Endometrium (tissue), 2 donors: Measurements from ENCODE around the gene SOBP.
"Not testable (repeated sequence)": the region's sequence is repeated elsewhere in the genome, so short reads cannot be mapped to it uniquely, and the experiment has no call there.

Source experiments
- FAIRE-seq: peaks from 2 replicates; lab custom pipeline; 2012; peaks lifted over from hg19 to GRCh38; lab: Jason Lieb, UNC
- donor health status: control.
- donor health status: control.

Gene SOBP

DNA sequence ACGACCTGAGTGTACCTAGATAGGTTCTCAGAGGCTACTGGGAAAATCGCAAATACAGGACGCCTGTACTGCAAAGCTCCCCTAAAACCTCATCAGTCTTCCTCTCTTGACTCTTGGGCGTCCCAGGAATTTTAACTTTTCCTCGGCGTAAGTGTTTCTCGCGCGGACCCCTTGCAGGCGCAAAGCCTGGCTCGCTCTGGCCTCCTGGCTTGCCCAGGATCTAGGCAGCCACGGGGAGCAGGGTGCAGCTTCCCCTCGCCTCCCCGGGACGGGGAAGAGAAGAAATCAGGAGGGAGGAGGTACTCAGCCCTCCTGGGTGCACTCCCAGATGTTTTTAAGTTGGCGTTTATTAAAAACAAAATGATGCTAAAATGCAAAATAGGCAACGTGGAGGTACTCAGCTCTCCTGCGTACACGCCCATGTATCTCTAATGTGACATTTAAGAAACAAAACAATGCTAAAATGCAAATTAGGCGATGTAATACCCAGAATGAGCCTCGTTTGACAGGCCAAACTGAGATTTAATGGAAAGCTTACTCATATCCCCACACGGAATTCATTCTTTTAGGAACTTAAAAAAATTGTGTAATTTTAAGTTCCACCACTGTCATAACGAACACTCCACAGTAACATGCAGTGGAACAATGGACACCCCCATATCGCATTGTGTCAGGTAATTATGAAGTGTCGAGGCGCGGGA is 1.6 kb upstream of the SOBP start:
- FAIRE-seq, result no peak

DNA sequence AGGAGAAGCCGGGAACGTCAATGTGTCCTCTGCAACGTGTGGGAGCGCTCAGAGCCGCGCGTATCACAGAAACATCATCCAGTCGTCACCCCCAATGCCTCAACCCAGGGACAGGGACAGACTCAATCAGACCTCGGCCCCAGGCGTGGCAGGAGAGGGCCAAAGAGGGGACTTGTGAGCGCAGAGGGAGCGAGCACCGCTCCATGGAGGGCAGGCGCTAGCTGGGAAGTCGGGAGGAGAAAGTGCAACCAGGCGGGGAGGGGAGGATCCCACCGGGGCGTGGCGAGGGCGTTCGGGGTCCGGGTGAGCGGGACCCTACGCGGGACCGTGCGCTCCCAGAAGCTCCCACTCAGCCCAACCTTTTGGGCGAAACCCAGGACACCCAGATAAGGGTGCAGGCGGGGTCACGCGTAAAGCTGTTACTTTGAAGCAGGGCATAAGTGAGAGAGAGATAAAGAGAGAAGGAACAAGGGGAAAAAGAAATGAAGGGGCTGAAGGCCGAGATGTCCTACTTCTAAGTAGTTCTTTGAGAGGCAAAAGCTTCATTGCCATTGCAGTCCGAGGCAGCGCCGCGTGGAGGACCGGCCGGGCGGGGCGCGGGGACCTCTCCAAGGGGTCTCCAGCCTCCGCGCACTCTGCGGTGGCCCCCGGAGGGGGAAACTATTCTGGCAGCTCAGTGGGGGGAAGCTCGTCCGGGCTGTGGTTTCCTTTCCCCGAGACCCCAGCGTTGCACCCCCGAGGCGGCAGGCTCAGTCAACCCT is 862 bp upstream of the SOBP start:
- FAIRE-seq, result no peak

DNA sequence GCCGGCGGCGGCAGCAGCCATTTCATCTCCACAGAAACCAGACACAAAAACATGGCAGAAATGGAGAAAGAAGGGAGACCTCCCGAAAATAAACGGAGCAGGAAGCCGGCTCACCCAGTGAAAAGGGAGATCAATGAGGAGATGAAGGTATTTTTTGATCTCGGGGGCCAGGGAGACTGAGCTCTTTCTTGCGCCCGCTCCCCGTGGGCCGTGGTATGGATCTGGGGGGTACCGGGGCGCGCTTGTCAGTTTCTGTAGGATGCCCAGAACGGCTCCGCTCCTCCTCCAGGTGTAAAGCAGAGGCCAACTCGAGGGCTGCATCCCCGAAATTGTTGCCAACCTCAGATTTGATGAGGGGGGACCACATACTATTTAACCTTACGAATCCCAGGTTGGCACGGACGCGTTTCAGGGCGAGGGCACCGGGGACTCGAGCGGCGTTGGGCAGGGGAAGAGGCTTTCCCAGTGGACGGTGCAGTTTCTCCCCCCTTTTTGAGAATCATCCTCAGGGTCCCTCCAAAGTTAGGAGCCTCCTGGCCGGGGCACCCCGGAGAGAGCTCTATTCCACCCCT is 735 bp downstream of the SOBP start:
- FAIRE-seq, result no peak

DNA sequence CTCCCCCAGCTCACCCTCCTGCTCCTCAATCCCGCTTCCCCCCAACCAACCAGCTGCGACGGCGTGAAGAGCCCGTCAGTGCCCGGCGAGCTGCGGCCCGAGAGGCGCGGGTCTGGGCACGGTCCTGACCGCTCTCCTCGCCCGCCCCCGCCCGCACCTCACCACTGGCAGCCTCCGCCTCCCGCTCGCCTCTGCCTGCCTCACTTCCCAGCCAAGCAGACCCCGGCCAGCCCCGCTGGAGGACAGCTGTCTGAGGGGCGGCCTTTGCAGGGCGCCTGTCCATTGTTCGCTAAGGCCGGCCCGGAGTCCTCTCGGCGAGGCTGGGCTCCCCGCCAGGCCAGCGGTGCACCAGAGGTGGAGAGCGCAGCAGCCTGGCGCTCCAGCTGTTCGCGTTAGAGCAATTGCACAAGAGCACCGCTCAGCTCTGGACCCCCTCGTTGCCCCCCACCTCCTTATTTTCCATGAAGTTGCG is 1.3 kb downstream of the SOBP start:
- no peak for FAIRE-seq

DNA sequence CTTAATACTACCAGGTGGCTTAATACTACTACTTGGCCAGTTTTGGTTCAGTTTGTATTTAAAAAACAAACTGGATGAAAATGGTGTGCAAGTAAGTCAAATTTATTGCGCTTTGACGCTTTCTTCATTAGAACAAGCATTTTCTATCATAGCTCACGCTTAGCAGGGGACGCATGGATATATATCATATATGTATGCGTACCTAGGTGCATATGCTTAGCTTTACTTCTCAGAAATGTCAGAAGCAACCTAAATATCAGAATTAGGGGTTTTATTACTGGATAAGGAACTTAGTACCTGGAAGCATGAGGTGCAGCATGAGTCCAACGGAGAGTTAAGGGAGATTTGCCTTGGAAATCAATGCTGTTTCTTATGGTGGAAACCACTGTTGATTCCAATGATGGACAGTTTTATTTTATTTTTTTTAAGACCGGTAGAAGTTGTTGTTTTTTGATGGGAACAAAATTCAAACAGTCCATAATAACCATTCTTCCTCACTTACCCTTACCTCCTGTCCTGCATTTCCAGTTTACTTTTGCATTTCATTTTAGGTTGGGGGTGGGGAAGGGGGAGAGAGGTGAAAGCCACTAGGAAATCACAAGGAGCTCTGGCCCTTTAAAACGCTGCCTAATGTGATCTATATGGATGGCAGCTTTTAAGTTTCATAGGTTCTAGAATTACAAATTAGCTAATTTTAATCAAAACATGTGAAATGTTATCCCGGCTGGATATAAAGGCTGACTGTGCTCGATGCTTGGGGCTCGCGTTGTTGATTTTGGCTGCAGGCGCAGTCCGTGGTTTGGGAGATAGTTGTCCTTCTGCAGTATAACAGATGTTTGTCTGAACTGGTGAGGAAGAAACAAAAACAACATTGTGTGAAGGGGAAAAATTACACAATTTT is 2.1 kb downstream of the SOBP start:
- peak; percentile 66 for FAIRE-seq

DNA sequence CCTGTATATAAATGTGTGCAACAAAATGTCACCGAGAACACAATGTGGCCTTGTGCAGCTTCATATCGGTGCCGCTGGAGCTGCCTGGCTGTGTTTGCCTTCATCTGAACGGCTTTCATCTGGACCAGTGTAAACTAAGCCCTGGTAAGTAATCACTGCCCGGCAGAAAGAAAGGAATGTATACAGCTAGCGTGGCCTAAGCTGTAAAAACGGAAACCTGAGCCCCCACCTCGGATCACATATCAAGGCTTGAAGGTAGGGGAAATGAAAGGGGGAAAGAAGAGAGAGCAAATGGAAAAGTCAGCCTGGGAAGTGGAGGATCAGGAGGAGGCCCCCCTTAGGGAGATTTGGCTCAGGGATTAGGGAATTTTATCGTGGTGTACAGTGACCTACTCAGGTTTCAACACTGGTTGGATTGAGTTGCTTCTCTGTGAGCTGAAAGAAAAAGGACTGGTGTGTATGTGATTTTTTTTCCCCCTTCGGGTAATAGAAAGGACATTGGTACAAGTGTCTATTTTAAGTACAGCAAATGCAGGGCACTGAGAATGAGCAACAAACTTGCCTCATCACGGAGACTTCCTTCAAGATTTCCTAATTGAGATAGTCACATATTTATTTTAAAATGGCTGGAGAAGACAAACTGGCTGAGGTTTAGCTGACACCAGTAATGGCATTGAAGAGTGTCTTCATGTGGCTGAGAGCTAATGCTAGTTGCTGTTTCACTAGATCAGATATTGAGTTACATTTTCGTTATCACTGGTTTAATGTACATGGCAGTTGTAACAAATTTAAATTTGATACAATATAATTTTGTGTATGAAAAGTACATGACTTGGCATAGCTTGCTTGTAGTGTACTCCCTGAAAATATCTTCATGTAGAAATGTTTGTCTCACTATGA is 3.5 kb downstream of the SOBP start:
- no peak for FAIRE-seq

DNA sequence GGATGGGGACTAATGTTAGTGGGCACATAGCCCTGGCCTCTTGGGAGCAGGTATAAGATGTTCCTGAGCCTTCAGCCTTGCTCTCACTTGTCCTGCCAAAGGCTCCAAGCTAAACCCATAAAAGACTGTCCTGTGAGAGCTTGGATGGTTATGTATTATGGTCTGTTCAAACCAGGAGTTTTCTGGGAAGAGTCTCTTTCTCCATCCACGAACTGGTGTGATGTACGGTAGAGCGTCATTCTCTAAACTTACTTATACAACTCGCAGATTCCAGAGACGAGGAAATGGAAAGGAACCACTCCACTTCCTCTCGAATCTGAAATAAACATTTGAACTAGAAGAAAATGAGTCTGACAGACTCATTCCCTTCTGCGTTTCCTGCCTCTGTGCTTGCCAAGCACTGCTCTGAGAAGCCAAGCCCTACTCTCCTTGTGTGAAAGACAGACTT is 5.3 kb downstream of the SOBP start:
- no peak for FAIRE-seq

DNA sequence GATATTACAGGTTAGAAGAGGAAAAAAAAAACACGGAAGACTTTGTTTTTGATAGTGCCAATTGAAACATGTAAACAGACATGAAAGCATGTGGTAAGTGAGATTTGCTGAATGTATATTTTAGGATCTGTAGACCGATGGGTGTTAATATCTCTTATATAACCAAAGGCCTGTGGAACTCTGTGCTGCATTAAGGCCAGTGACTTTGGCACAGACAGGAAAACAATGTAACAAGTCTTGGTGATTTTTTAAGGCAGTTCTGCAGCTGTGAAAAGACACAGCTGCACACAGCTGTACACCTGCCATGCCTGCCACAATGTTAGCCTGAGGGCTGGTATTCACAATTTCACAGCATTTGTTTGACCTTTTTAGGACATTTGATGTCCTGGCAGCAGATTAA is 6.1 kb downstream of the SOBP start:
- no peak for FAIRE-seq

DNA sequence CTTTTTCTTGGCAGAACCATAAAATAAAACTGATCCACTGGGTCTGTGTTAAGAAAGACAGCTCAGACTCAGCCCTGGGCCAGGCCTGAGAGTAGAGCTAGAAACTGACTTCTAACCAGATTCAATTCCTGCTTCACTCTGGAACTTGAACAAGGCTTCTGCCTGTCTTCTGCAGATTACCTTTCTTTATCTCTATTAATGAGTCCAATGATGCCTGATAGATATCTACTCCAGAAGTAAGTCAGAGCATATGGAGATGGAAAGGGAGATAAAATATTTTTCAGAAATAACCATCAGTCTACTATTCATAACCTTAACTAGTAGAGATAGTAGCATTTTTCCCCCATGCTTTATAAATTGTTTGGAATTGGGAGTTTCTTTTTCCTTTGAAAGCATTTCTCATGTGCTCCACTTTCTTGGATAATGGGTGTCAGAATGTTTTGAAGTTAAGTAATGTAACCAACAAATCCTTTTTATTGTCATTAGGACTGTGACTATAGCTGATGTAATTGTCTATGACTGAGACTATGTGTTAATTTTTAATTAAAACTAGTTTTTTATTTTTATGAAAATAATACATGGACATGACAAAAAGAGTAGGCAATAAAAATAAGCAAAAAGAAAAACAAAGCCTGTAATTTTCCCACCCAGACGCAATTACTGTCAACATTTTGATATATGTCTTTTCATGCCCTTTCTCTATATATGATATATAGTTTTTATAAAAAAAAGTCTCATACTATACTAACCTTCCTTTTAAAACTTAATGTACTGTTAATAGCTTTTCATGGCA is 7.2 kb downstream of the SOBP start:
- peak; percentile 23 for FAIRE-seq

DNA sequence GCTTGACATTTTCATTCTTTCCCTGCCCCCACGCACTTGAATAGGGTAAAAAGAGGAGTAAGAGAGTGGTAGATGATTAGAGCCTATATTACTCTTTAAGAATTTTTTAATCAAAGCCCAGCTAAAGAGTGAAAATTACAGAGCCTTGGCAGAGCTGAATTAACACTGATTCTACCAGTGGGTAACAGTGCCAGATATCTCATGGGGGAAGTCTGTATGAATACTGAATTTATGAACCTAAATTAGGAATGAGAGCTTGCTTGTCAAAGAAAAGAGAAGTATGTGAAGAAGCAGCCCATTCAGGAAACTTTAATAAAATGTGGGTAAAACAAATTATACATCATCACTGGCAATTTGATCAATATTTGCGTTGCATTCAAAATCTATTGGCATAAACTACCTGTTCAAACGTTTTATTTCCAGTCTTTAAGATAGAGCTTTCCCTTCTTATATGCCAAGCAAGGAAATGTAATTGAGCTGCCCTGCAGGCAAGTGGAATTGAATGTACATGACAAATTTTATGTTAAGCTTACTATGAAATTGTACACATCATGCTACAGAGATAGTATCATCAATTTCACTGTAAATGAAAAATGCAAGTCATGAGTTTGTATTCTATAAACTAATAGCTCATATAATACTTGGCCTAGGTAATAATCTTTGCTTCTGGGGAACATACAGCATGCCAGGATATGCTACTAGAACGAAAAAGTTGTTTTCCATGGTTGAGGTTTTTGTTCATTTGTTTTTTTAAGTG is 14.5 kb downstream of the SOBP start:
- no peak for FAIRE-seq

DNA sequence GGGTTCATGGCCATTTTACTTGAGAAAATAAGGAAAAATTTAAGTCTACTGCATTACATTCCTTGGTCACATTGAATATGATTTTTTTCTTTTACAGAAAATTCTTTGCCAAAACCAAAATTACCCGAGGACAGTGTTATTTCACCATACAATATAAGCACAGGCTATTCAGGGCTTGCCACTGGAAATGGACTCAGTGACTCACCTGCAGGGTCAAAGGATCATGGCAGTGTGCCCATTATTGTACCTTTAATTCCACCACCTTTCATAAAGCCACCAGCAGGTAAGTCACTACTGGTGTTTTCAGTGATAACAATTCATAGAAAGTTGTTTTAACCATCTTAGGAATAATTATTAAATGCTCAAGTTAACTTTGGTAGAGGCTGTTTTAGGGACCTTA is 16.2 kb downstream of the SOBP start:
- no peak for FAIRE-seq

DNA sequence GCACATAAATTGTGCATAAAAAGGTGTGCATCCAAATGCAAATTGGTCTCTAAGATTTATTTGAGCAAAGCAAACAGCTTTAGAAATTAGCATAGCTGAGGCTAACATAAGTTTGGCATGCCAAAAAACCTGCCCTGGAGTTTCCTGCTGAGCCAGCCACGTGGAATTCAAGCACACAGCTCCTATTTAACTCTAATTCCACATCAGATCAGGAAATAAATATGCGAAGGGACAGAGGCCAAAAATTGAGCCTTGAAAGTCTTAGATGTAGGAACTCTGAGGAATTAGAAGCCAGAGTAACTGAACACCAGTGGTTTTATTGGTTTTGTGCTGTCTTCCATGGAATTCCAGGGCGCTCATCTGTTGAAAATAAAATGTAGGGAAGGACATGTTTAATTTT is 19.6 kb downstream of the SOBP start:
- no peak for FAIRE-seq

DNA sequence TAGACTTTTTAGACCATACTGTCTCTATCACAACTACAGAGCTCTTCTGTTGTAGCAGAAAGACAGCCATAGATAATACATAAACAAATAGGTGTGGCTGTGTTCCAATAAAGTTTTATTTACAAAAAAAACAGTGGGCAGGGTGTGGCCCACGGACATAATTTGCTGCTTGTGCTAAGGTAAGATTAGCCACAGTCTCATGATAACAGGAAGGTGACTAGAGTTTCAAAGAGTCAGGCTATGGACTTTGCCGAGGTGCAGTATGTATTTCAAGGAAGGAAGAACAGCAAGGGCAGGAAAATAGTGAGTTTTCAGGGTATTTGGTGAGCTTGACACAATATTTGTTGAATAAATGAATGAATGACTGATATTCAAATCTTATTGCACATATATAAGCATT is 20.2 kb downstream of the SOBP start:
- FAIRE-seq, result no peak

DNA sequence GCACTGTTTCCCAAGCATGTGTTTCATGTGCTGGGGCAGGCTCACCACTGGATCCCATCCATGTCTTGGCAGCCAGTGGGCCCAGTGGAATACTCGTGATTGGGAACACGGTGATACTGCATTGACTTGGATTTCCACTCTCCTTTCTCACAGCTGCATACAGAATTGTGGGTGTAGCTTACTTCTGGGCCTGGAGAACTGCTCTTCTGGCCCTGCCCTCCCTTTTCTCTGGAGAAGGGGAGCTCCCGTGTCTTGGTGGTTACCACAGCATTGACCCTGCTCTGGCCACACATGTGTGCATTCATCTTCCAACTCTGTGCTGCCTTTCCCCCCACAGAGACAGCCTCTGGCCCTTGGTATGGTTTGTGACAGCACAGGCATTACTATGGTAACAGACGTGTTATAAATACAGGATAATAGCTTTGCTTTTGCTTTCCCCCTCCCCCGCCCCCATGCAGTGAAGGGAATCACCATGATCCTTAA is 21.6 kb downstream of the SOBP start:
- FAIRE-seq, result no peak

DNA sequence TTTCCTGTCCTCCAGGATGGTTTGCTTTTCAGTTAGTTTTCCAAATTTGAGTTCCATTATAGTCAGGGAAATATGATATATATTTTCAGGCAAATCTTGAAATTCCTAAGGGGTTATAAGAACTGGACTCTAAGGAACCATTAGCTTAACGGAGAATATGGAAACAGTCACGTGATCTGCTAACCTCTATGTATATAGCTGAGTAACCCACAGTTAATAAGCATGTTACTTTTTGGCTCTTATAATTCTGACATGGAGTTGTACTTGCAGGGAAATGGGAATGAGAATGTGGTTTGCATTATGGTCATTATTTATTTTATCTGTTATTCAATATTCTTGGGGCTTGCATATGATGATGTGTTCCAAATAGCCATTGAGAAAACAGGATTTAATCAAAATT is 23.3 kb downstream of the SOBP start:
- FAIRE-seq, result no peak

DNA sequence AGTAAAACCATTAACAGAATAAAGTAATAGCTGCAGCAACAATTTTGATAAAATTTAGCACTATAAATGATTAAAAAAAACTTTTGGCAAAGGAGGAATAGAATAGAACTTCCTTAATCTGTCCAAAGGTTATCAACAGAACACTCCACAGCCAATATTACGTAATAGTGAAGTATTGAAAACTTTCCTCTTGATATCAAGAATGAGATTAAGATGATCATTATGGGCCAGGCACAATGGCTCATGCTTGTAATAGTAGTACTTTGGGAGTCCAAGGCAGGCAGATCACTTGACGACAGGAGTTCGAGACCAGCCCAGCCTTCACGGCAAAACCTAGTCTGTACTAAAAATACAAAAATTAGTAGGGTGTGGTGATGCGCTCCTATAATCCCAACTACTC is 26.0 kb downstream of the SOBP start:
- FAIRE-seq, result no peak

DNA sequence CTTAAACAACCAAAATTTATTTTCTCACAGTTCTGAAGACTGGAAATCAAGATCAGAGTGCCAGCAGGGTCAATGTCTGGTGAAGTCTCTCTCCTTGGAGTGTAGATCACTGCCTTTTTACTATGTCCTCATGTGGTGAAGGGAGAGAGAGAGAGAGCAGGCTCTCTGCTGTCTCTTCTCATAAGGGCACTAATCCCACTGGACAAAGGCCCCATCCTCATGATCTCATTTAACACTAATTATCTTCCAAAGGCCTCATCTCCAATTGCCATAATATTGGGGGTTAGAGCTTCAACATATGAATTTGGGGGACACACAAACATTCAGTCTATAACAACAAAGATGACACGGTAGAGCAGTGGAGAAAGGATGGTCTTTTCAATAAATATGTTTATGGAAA is 27.4 kb downstream of the SOBP start:
- FAIRE-seq, result no peak

DNA sequence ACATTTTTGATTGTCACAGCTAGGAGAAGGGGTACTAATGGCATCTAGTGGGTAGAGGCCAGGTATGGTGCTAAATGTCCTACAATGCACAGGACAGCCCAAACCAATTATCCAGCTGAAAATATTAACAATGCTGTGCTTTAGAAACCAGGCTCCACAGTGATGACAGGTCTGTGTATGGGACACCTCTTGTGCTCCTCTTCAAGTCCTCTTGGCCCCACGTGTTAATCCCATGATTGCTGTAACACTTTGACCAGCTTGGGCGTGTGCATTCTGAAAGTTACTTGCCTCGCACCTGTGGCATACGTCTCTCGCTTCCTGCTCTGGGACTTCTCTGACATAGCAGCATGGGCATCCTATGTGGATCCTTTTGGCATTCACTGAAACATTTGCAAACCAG is 29.3 kb downstream of the SOBP start:
- not testable (repeated sequence) for FAIRE-seq

DNA sequence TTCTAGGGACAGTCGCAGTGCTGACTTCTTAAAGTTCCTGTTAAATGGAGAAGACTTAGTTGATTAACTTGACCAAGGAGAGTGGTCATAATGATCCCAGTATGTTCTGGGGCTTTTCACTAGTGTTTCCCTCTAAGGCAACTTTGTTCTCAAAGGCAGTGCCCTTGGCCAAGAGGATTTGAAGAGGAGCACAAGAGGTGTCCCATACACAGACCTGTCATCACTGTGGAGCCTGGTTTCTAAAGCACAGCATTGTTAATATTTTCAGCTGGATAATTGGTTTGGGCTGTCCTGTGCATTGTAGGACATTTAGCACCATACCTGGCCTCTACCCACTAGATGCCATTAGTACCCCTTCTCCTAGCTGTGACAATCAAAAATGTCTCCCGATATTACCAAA is 30.8 kb downstream of the SOBP start:
- not testable (repeated sequence) for FAIRE-seq
